Lung (tissue), 12 donors: Measurements from ENCODE around the gene UCN3. TPM values are rescaled to one million over a fixed set of nuclear protein-coding genes. Genes with fewer than 3 reads are reported as not detected.

Experiments used
- ATAC-seq: fragments of 200-7000 bp; cut with Tn5 transposase; one replicate; pipeline ENCODE4 v1.9.1; 2020; ENCODE audit warnings: moderate number of reproducible peaks; ENCODE audit not compliant: insufficient read depth, low FRiP score
- DNase-seq, 3 donors: peaks; one replicate each; pipeline ENCODE4 v3.0.0-alpha.2; 2013 to 2017
- H3K27ac ChIP-seq, 2 donors: one replicate each; pipeline ENCODE4 v1.5.1; 2013; ENCODE audit warnings: mild to moderate bottlenecking in 2 of 2, moderate library complexity in 2 of 2, control low read depth in 1 of 2, inconsistent platforms in 1 of 2, low read depth in 1 of 2, low read length in 1 of 2
- H3K27me3 ChIP-seq, 3 donors: one replicate each; pipeline ENCODE4 v1.5.1; 2013; ENCODE audit warnings: low read length in 2 of 3; ENCODE audit not compliant: control insufficient read depth in 3 of 3, insufficient read depth in 3 of 3
- H3K36me3 ChIP-seq, 4 donors: one replicate each; pipeline ENCODE4 v1.5.1; 2013; ENCODE audit warnings: low read length in 4 of 4, mild to moderate bottlenecking in 1 of 4, moderate library complexity in 1 of 4; ENCODE audit not compliant: control insufficient read depth in 4 of 4, insufficient read depth in 4 of 4
- H3K4me1 ChIP-seq, 5 donors: one replicate each; pipeline ENCODE4 v1.5.1; 2013; ENCODE audit warnings: low read length in 5 of 5, mild to moderate bottlenecking in 2 of 5, moderate library complexity in 1 of 5; ENCODE audit not compliant: control insufficient read depth in 5 of 5, insufficient read depth in 5 of 5
- H3K4me3 ChIP-seq: one replicate; pipeline ENCODE4 v1.5.1; 2013; ENCODE audit warnings: mild to moderate bottlenecking, control low read depth, moderate library complexity
- H3K9ac ChIP-seq, 2 donors: one replicate each; pipeline ENCODE4 v1.5.1; 2013; ENCODE audit warnings: low read length in 2 of 2, control low read depth in 1 of 2; ENCODE audit not compliant: insufficient read depth in 1 of 2
- H3K9me3 ChIP-seq, 4 donors: one replicate each; pipeline ENCODE4 v1.5.1; 2013; ENCODE audit warnings: low read length in 3 of 4, mild to moderate bottlenecking in 1 of 4, moderate library complexity in 1 of 4; ENCODE audit not compliant: control insufficient read depth in 4 of 4, insufficient read depth in 3 of 4
- CTCF ChIP-seq: IDR thresholded peaks from 2 replicates; pipeline ENCODE4 v1.5.1; 2012; ENCODE audit warnings: mild to moderate bottlenecking; ENCODE audit errors: control extremely low read depth, extremely low read depth
- WGBS, 2 donors: extraction: QIAGEN DNeasy Blood & Tissue Kit; methylation state at CpG; one replicate each; pipeline ENCODE4 v1.1.7; 2013; 5-methylcytosine and 5-hydroxymethylcytosine counted together
- polyA plus RNA-seq, 2 donors: library from polyadenylated mRNA; stranded (reverse); fragments of 200-250 nt; gene quantifications; one replicate each; pipeline ENCODE4 v1.2.1, GENCODE V29; 2013
- total RNA-seq, 2 donors: library from RNA; depleted of rRNA in 1 of 2; stranded (reverse); fragments of >200 nt in 1 of 2; gene quantifications; one replicate each; pipeline ENCODE4 v1.2.1, GENCODE V29; 2014 to 2021
- donor health status: control.
- donor health status: control.
- donor health status: Bipolar disorder and iron deficiency.
- donor health status: healthy.
- donor health status: DM: yes; HTN: yes; CAD: no.

UCN3 gene
- total and polyA plus RNA-seq, 4 donors = 0.17 to 0.77 (median 0.53) TPM

- WGBS, 2 donors = 93 to 94% methylated on average over 11 of the region's 11 CpGs
- no peaks in the 10 kb centered on the region for H3K27me3 ChIP-seq
- no peak overlapping the region for H3K4me3 ChIP-seq
- DNase-seq (no peak), ATAC-seq (no peak)
- H3K4me1 ChIP-seq = peaks cover 0 to 12% (median 0%) of the 10 kb centered on the region in 5 donors
- no peaks in the 10 kb centered on the region for H3K36me3 ChIP-seq
- no peak overlapping the region for H3K9ac ChIP-seq
- no peak overlapping the region for H3K27ac ChIP-seq
- H3K9me3 ChIP-seq = peaks cover 0 to 7% (median 0%) of the 10 kb centered on the region in 4 donors
- no peak for TF ChIP-seq CTCF
Observed at GRCh38 chr10:5416981-5417380, 52.2 kb downstream of the UCN3 start.

- Histone ChIP-seq H3K36me3 (no peaks in the 10 kb centered on the region), H3K4me3 (no peak overlapping the region), H3K27ac (no peak overlapping the region), H3K9me3 (peaks cover 0 to 7% (median 0%) of the 10 kb centered on the region in 4 donors), H3K4me1 (peaks cover 0 to 4% (median 0%) of the 10 kb centered on the region in 5 donors), H3K9ac (no peak overlapping the region), H3K27me3 (no peaks in the 10 kb centered on the region)
- ATAC-seq (no peak), DNase-seq (no peak)
- TF ChIP-seq CTCF = no peak
Observed at GRCh38 chr10:5418584-5418983, 53.8 kb downstream of the UCN3 start.

- no peak for ATAC-seq
- no peak overlapping the region for H3K9ac ChIP-seq
- H3K4me1 ChIP-seq = no peaks in the 10 kb centered on the region
- peaks cover 0 to 7% (median 0%) of the 10 kb centered on the region in 4 donors for H3K9me3 ChIP-seq
- no peaks in the 10 kb centered on the region for H3K36me3 ChIP-seq
- TF ChIP-seq CTCF = no peak
- no peak for DNase-seq
- no peak overlapping the region for H3K27ac ChIP-seq
- 86 to 90% methylated on average over 3 of the region's 3 CpGs for WGBS, 2 donors
- H3K27me3 ChIP-seq = no peaks in the 10 kb centered on the region
- H3K4me3 ChIP-seq = no peak overlapping the region
Observed at GRCh38 chr10:5419466-5420094, 54.8 kb downstream of the UCN3 start.

GRCh38 chr10:5423771-5424170 lies 59.0 kb downstream of the UCN3 start:
- no peak for TF ChIP-seq CTCF
- Histone ChIP-seq H3K4me3 (no peak overlapping the region), H3K9me3 (peaks cover 0 to 7% (median 0%) of the 10 kb centered on the region in 4 donors), H3K27ac (no peak overlapping the region), H3K27me3 (no peaks in the 10 kb centered on the region), H3K36me3 (no peaks in the 10 kb centered on the region), H3K9ac (no peak overlapping the region), H3K4me1 (no peaks in the 10 kb centered on the region)
- WGBS, 2 donors = 24 to 29% methylated on average over 2 of the region's 2 CpGs
- ATAC-seq (no peak), DNase-seq (no peak)
